Sigmoid colon (tissue), 4 donors: Measurements from ENCODE around the gene ANKRD52.

Experiments used
- CTCF ChIP-seq, 4 experiments: fragments of 450-650 bp in 3 of 4; fragments of 200-600 bp in 1 of 4; IDR thresholded peaks; one replicate each; pipeline ENCODE4 v1.5.1; 2016 to 2019; ENCODE audit warnings: antibody characterized with exemption in 4 of 4, mild to moderate bottlenecking in 3 of 4, moderate library complexity in 2 of 4
- EP300 ChIP-seq, 4 donors: sonication (generic); formaldehyde crosslinking; IDR thresholded peaks; one replicate each; pipeline ENCODE4 v1.6.1; 2017; ENCODE audit warnings: antibody characterized with exemption in 4 of 4
- POLR2A ChIP-seq, 2 donors: fragments of 450-650 bp; IDR thresholded peaks; one replicate each; pipeline ENCODE4 v1.6.1; 2016; ENCODE audit warnings: antibody characterized with exemption in 2 of 2, mild to moderate bottlenecking in 2 of 2, moderate library complexity in 2 of 2
- POLR2AphosphoS5 ChIP-seq, 4 donors: sonication (generic); formaldehyde crosslinking; IDR thresholded peaks; one replicate each; pipeline ENCODE4 v1.6.1; 2017; ENCODE audit warnings: antibody characterized with exemption in 4 of 4

- no peak for TF ChIP-seq CTCF (IDR thresholded peaks at IDR 0.05)
- TF ChIP-seq POLR2AphosphoS5 (IDR thresholded peaks at IDR 0.05), result no peak
- no peak for TF ChIP-seq POLR2A (IDR thresholded peaks at IDR 0.05)
- TF ChIP-seq EP300 (IDR thresholded peaks at IDR 0.05), result no peak
Measured at GRCh38 chr12:56242986-56243385, 15.2 kb downstream of the ANKRD52 start.
